GM21447 (cell line): ENCODE measurements around the gene SDHB.

Source experiments
- ATAC-seq: cut with Tn5 transposase; IDR thresholded peaks from one replicate; pipeline ENCODE4 v1.9.1; 2021; ENCODE audit not compliant: unreplicated experiment

SDHB gene

GRCh38 chr1:16988210-16988609 is 65.6 kb downstream of the SDHB start:
- ATAC-seq, result no peak

GRCh38 chr1:16986962-16987361 is 66.9 kb downstream of the SDHB start:
- ATAC-seq, result no peak

GRCh38 chr1:16986560-16986959 is 67.3 kb downstream of the SDHB start:
- ATAC-seq, result no peak

GRCh38 chr1:16986113-16986512 is 67.7 kb downstream of the SDHB start:
- ATAC-seq, result no peak

GRCh38 chr1:16984717-16985116 is 69.1 kb downstream of the SDHB start:
- no peak for ATAC-seq

DNA sequence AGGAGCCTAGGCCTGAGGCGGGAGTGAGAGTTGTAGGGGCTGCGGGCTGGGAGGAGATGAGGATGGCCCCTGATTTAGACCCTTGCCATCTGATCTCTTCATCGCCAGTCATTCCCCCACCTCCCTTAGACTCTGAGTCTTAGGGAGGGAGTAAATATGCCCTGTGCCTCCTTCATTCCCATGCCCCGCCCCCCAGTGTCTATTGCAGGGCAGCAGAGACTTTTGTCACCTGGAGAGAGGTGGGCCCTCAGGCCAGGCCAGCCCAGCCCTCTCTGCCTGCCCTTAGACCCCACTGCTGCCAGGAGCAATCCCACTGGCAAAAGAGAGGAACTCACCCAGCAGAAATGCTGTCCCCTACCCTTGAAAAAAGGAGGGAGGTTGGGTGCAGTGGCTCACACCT is 70.2 kb downstream of the SDHB start:
- ATAC-seq, result no peak

DNA sequence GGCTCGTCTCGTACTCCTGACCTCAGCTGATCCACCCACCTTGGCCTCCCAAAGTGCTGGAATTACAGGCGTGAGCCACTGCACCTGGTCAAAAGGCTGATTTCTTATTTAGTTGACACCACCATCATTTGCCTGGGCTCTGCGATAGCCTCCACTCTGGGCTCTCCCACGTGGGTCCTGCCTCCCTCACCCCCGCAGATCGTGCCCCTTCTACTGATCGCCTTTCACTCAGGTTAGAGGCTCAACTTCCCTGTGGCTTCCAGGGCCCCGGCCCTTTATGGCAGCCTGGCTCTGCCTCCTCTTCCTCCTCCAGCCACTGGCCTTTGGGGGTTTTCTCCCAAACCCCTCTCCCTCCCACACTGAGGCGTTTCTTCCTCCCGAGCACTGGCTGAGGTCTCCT is 70.9 kb downstream of the SDHB start:
- no peak for ATAC-seq

GRCh38 chr1:16981269-16981849 is 72.5 kb downstream of the SDHB start:
- ATAC-seq, result no peak

- ATAC-seq, result no peak
Observed at GRCh38 chr1:16980473-16981268, 73.2 kb downstream of the SDHB start, which contains the start of gene MFAP2. MFAP2 (minus strand) TSS chr1:16980620; CDS start chr1:16978273, 2,347 bp downstream.

DNA sequence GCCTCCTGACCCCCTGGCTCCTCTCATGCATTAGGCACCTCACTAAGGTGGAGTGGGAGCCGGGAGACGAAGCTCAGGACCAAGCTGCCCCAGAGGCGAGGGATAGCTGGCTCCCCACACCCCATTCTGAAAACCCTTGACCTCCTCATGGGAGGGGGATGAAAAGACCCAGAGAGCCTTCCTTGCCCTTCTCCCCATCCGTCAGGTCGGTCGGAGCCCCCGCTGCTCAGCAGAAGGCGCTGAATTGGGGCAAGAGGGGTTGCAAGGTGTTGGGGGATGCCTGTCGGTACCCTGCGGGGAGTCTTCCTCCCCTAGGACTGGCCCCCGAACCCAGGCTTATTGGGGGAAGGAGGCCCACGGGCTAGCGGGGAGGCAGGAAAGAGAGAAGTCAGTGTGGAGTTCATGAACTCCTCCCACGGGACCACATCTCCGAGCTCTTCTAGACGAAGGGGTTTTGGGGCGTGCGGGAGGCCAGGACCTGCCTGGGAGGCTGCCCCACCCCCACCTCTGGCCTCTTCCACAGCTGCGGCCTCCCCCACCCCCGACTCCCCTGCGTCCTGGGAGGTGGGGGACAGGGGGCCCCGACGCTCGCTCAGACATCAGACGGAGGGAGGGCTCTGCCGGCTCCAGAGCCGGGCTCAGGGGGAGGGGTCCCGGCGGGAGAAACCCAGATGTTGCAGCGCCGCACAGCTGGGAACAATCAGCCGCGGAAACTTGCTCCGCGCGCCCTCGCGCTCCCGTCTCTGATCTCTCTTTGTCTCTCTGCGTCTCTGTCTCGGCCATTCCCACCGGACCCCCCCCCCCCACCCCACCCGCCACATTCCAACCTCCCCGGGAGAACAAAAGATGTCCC is 74.1 kb downstream of the SDHB start:
- ATAC-seq, result no peak

DNA sequence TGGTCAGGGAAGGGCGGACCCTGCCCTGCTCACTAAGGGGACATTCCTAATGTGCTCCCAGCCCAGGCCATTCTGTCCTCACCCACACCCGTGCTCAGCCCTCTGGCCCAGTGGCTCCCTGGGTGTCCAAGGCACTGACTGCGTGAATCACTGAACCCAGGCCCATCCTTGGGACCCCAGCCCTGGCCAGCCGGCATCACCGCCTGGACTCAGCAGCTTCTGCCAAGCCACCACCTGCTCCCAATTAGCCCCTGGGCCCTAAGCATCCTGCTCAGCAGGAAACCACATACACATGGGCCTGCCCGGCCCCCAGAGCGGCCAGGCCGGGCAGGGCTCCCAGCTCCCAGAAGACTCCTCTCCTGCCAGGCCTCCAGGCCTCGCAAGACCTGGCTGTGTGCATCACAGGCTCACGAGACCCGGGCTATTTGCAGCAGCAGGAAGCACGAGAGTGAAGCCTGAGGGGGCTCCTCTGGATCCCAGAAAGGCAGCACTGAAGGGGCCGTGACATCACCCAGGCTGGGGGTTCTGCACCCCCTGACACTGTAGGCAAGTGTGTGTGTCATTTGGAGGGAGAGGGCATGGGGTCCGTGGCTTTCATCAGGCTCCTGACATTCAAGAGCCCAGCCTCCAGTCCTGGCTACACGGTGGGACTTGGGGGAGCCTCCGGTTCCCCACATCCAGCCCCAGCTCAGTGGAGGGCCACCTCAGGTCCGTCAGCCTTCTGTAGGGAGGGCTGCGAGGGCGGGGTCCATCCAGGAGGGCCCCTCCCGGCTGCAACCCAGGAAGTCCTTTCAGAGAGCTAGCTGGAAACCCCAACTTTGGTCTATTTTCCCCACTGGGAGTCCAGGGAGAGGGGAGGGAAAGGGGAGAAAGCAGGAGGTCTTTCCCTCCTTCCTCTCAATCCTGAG is 75.0 kb downstream of the SDHB start:
- ATAC-seq, result no peak

DNA sequence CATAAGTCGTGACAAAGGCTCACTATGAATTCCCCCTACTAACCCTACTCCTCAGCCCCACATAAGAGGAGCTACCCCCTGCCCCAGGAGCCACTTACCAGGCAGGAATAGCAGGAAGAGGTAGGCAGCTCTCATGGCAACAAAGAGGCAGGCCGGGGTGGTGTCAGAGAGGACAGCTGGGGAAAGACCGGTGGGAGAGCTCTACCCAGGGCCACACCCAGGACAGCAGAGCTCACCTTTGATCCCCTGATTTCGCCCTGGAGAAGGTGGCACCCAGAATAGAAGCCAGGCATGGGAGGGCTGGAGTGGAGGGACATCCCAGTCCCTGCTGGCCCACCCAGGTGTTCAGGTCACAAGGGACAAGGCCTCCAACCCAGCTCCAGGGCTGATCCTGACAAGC is 75.7 kb downstream of the SDHB start:
- ATAC-seq, result no peak

DNA sequence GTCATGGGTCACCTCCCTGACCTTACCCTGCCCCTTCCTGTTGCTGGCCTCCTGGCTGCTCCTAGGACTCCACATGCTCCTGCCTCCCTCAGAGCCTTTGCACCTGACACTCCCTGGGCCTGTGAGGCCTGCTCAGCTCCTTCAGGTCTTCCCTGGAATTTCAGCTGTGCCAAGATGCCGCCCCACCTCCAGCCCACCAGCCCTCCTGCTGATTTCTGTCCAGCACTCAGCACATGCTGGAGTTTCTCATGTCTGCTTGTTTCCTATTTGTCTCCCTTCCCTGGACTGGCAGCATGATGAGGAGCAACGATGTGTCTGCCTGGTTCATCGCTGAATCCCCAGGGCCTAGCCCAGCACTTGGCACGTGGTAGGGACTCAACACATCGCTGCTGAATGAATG is 76.5 kb downstream of the SDHB start:
- ATAC-seq, result no peak

GRCh38 chr1:16976966-16977365 is 76.9 kb downstream of the SDHB start:
- no peak for ATAC-seq

DNA sequence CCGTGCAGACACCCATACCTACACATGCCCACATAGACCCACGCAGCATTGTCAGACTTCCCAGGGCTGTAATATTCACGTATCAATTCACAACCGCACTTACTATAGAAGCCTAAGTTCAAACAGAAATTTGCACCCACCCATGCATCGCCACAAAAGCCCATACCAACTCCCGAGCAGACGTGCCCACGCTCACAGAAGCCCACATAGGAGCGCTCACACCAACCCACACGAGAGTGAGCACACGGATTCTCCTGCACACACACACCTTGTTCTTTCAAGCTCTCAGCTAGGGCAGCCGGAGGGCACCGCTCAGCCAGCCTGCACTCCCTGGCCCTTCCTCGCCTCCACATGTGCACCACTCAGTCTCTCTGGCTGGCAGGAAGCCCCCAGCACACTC is 78.0 kb downstream of the SDHB start:
- ATAC-seq, result no peak

DNA sequence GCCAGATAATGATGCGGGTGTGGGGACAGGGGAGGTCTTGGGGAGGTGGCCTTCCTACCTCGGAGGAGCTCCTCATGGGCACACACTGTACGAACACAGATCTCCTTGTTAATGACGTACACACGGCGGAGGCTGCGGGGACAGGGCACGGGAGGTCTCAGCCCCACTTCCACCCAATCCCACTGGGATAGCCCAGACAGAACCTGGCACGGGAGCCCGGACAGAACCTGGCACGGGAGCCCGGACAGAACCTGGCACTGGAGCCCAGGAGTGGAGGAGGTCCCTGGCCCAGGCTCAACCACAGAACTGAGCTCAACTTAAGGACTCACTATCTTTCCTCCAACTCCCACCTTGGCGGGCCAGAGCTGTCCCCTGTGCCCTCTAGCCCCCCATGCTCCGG is 78.6 kb downstream of the SDHB start:
- ATAC-seq, result no peak

- no peak for ATAC-seq
Observed at GRCh38 chr1:16973215-16973614, 80.6 kb downstream of the SDHB start.

DNA sequence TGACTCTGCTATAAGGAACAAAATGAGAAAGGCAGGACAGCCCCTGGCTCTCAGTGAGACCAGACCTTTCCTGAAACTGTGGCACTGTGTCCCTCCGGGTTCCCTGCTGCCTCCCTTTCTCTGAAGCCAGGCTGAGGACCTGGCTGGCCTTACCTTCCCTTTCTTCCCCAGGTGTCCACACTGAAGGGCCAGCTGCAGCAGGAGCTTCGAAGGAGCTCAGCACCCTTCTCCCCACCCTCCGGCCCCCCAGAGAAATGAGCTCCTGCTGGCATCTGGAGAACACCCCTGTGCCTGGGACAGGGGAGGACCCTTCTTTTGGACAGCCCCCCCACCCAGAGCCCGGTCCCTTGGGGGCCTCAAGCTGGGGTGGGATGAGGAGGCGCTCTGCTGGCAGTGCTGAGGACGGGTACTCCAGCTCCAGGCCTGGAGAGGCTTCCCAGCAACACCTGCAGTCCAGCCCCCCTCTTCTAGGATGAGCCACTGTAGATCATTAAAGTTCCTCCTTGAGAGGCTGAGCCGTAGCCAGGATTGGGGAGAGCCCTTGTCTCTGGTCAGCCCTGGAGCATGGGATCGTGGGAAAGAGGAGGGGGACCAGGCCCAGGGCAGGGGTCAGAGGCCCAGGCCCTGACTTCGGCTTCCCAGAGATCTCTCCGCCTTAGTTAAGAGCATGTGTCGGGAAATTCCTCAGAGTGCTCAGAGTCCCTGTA is 81.5 kb downstream of the SDHB start:
- ATAC-seq, result no peak

GRCh38 chr1:16971341-16972188 is 82.3 kb downstream of the SDHB start:
- ATAC-seq, result no peak
